ENCODE data around the gene SAC3D1. TPM values are rescaled to one million over a fixed set of nuclear protein-coding genes. Genes with fewer than 3 reads are reported as not detected.

The SAC3D1 gene
- total RNA-seq, 6 donors from 2014 or later: 9.1 to 18.9 (median 14.5) TPM

- Histone ChIP-seq H3K4me3 (no peak overlapping the region), H3K27me3 (no peaks in the 10 kb centered on the region), H3K4me1 (peaks cover 0 to 7% (median 0%) of the 10 kb centered on the region in 4 donors), H3K27ac (no peak overlapping the region), H3K9me3 (no peaks in the 10 kb centered on the region), H3K36me3 (peaks cover 10 to 73% (median 53%) of the 10 kb centered on the region in 4 donors)
- no peak for TF ChIP-seq CTCF (IDR thresholded peaks at IDR 0.05)
- no peak for TF ChIP-seq POLR2A (IDR thresholded peaks at IDR 0.05)
- no peak for TF ChIP-seq EP300 (IDR thresholded peaks at IDR 0.05)
- TF ChIP-seq POLR2AphosphoS5 (IDR thresholded peaks at IDR 0.05): no peak
- 96% methylated on average over 2 of the region's 2 CpGs; no CpG with 5 or more reads in 1 of the 2 donors for WGBS, 2 donors
- ATAC-seq (ENCODE audit: low FRiP score in 2 of 2) (no peak), DNase-seq (no peak)
Observed at GRCh38 chr11:65034423-65034822, 6.6 kb upstream of the SAC3D1 start.

GRCh38 chr11:65035579-65035978 is 5.4 kb upstream of the SAC3D1 start:
- no peak for ATAC-seq (ENCODE audit: low FRiP score in 2 of 2)
- DNase-seq: no peak
- WGBS, 2 donors: 83 to 86% methylated on average over 9 to 11 of the region's 11 CpGs
- no peak overlapping the region for H3K4me3 ChIP-seq
- H3K9me3 ChIP-seq: no peaks in the 10 kb centered on the region
- H3K4me1 ChIP-seq: peaks cover 0 to 14% (median 5%) of the 10 kb centered on the region in 4 donors
- no peak overlapping the region for H3K27ac ChIP-seq
- no peaks in the 10 kb centered on the region for H3K27me3 ChIP-seq
- no peak for TF ChIP-seq POLR2AphosphoS5 (IDR thresholded peaks at IDR 0.05)
- TF ChIP-seq POLR2A (IDR thresholded peaks at IDR 0.05): no peak
- no peak for TF ChIP-seq CTCF (IDR thresholded peaks at IDR 0.05)
- no peak for TF ChIP-seq EP300 (IDR thresholded peaks at IDR 0.05)
- peaks cover 10 to 77% (median 53%) of the 10 kb centered on the region in 4 donors for H3K36me3 ChIP-seq

- H3K36me3 ChIP-seq: peaks cover 10 to 73% (median 52%) of the 10 kb centered on the region in 4 donors
Observed at GRCh38 chr11:65036931-65037330, 4.1 kb upstream of the SAC3D1 start.

GRCh38 chr11:65040520-65040846 is 527 bp upstream of the SAC3D1 start:
- Histone ChIP-seq H3K4me1 (peaks cover 22 to 48% (median 34%) of the 10 kb centered on the region in 4 donors), H3K9me3 (no peaks in the 10 kb centered on the region), H3K4me3 (peak overlapping the region in 3 of 4 donors; percentile 81 to 100 (median 99)), H3K36me3 (peaks cover 3 to 53% (median 31%) of the 10 kb centered on the region in 4 donors), H3K27me3 (no peaks in the 10 kb centered on the region), H3K27ac (peak overlapping the region; percentile 82 to 94 (median 88))
- 26 to 31% methylated on average over 7 of the region's 7 CpGs for WGBS, 2 donors
- DNase-seq (no peak), ATAC-seq (ENCODE audit: low FRiP score in 2 of 2) (no peak)
- TF ChIP-seq CTCF (IDR thresholded peaks at IDR 0.05) (no peak), POLR2AphosphoS5 (IDR thresholded peaks at IDR 0.05) (no peak), EP300 (IDR thresholded peaks at IDR 0.05) (no peak), POLR2A (IDR thresholded peaks at IDR 0.05) (no peak)

More at GRCh38 chr11:65036931-65037330, 4.1 kb upstream of the SAC3D1 start:
- Histone ChIP-seq H3K4me1 (peaks cover 4 to 22% (median 10%) of the 10 kb centered on the region in 4 donors), H3K27me3 (no peaks in the 10 kb centered on the region), H3K4me3 (no peak overlapping the region), H3K27ac (no peak overlapping the region), H3K9me3 (no peaks in the 10 kb centered on the region)
- peak in 1 of 2 donors; percentile 73 for DNase-seq
- 76 to 84% methylated on average over 6 of the region's 6 CpGs for WGBS, 2 donors
- no peak for ATAC-seq (ENCODE audit: low FRiP score in 2 of 2)
- TF ChIP-seq CTCF (IDR thresholded peaks at IDR 0.05) (no peak), POLR2A (IDR thresholded peaks at IDR 0.05) (no peak)

GRCh38 chr11:65042891-65043290 is 1.9 kb downstream of the SAC3D1 start:
- Histone ChIP-seq H3K27me3 (no peaks in the 10 kb centered on the region), H3K4me3 (no peak overlapping the region), H3K4me1 (peaks cover 28 to 54% (median 45%) of the 10 kb centered on the region in 4 donors), H3K9me3 (no peaks in the 10 kb centered on the region), H3K36me3 (peaks cover 0 to 36% (median 16%) of the 10 kb centered on the region in 4 donors), H3K27ac (no peak overlapping the region)
- DNase-seq (no peak), ATAC-seq (ENCODE audit: low FRiP score in 2 of 2) (no peak)
- no peak for TF ChIP-seq POLR2AphosphoS5 (IDR thresholded peaks at IDR 0.05)
- TF ChIP-seq POLR2A (IDR thresholded peaks at IDR 0.05): no peak
- TF ChIP-seq EP300 (IDR thresholded peaks at IDR 0.05): no peak
- no peak for TF ChIP-seq CTCF (IDR thresholded peaks at IDR 0.05)
- WGBS, 2 donors: 68 to 77% methylated on average over 6 of the region's 6 CpGs
